ENCODE results near the gene HAVCR1.

DNA sequence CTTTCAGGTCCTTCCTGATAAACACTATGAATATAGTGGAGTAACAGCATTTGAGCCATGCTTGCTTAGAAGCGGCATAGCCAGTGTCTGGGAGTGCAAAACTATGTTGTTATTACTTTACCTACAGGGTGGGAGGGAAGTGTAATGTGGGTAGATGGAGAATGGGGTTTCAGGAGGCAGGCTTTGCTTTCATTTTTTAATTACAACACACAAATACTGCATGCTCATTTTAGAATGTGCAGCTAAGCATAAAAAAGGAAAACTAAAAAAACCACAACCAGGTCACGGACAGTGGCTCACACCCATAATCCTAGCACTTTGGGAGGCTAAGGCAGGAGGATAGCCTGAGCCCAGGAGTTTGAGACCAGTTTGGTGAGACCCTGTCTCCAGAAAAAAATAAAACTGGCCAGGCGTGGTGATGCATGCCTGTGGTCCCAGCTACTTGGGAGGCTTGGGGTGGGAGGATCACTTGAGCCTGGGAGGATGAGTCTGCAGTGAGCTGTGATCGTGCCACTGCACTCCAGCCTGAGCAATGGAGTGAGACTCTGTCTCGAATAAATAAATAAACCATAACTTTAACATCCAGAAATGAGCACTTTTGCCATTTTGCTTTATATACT lies 20.2 kb downstream of the HAVCR1 start:
- TF ChIP-seq, protein P1, sequence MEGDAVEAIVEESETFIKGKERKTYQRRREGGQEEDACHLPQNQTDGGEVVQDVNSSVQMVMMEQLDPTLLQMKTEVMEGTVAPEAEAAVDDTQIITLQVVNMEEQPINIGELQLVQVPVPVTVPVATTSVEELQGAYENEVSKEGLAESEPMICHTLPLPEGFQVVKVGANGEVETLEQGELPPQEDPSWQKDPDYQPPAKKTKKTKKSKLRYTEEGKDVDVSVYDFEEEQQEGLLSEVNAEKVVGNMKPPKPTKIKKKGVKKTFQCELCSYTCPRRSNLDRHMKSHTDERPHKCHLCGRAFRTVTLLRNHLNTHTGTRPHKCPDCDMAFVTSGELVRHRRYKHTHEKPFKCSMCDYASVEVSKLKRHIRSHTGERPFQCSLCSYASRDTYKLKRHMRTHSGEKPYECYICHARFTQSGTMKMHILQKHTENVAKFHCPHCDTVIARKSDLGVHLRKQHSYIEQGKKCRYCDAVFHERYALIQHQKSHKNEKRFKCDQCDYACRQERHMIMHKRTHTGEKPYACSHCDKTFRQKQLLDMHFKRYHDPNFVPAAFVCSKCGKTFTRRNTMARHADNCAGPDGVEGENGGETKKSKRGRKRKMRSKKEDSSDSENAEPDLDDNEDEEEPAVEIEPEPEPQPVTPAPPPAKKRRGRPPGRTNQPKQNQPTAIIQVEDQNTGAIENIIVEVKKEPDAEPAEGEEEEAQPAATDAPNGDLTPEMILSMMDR (optimal IDR thresholded peaks at IDR 0.05 in 1 of 3, IDR thresholded peaks at IDR 0.05 in 1 of 3, conservative IDR thresholded peaks at IDR 0.05 in 1 of 3; ENCODE audit: extremely low read depth in 1 of 3, insufficient read depth in 2 of 3, low read length in 3 of 3) = no peak
- no peak for TF ChIP-seq EZH2 (IDR thresholded peaks at IDR 0.05; ENCODE audit: low read length)
